GM23338 (cell line): Measurements from ENCODE around the gene SH3RF2. TPM values are rescaled to one million over a fixed set of nuclear protein-coding genes. Genes with fewer than 3 reads are reported as not detected.

Experiments
- ATAC-seq: fragments of 200-7000 bp; cut with Tn5 transposase; 3 replicates; pipeline ENCODE4 v1.9.1; 2020
- DNase-seq: peaks from one replicate; pipeline ENCODE4 v3.0.0-alpha.2; 2015; ENCODE audit warnings: low spot score
- H2AFZ ChIP-seq: fragments of 200-600 bp; sonication (generic); 2 replicates; pipeline ENCODE4 v1.8.0; 2016; ENCODE audit warnings: antibody characterized with exemption, mild to moderate bottlenecking, moderate library complexity
- H3F3A ChIP-seq: fragments of 200-600 bp; sonication (generic); replicated peaks from 2 replicates; pipeline ENCODE4 v1.8.0; 2017; ENCODE audit warnings: antibody characterized with exemption, mixed run types, low read depth
- H3K27ac ChIP-seq: fragments of 200-600 bp; sonication (generic); 2 replicates; pipeline ENCODE4 v1.6.1; 2016; ENCODE audit warnings: low read depth
- H3K27me3 ChIP-seq: fragments of 200-600 bp; sonication (generic); 2 replicates; pipeline ENCODE4 v1.8.0; 2016; ENCODE audit warnings: mild to moderate bottlenecking, mixed run types, moderate library complexity; ENCODE audit not compliant: insufficient read depth
- H3K36me3 ChIP-seq: fragments of 200-600 bp; sonication (generic); 2 replicates; pipeline ENCODE4 v1.8.0; 2016; ENCODE audit warnings: mild to moderate bottlenecking; ENCODE audit not compliant: insufficient read depth
- H3K4me1 ChIP-seq: fragments of 200-600 bp; sonication (generic); 2 replicates; pipeline ENCODE4 v1.8.0; 2016; ENCODE audit warnings: mild to moderate bottlenecking, moderate library complexity; ENCODE audit not compliant: insufficient read depth
- H3K4me2 ChIP-seq: fragments of 200-600 bp; sonication (generic); 2 replicates; pipeline ENCODE4 v1.7.1; 2017; ENCODE audit warnings: mixed run types
- H3K4me3 ChIP-seq: fragments of 200-600 bp; sonication (generic); 2 replicates; pipeline ENCODE4 v1.6.1; 2016; ENCODE audit warnings: mixed run types
- H3K79me2 ChIP-seq: fragments of 200-600 bp; sonication (generic); replicated peaks from 2 replicates; pipeline ENCODE4 v1.8.0; 2017; ENCODE audit warnings: mild to moderate bottlenecking; ENCODE audit not compliant: insufficient read depth
- H3K9me2 ChIP-seq: fragments of 200-600 bp; sonication (generic); 2 replicates; pipeline ENCODE4 v1.8.0; 2017; ENCODE audit not compliant: insufficient read depth
- H4K20me1 ChIP-seq: fragments of 200-600 bp; sonication (generic); replicated peaks from 2 replicates; pipeline ENCODE4 v1.8.0; 2017; ENCODE audit warnings: mild to moderate bottlenecking; ENCODE audit not compliant: insufficient read depth
- H3K27ac Mint-ChIP-seq: 2 replicates; pipeline ENCODE4 v1.8.0; 2020; ENCODE audit warnings: inconsistent platforms, mild to moderate bottlenecking, moderate library complexity, mixed read lengths
- H3K27me3 Mint-ChIP-seq: 3 replicates; pipeline ENCODE4 v1.8.0; 2022; ENCODE audit warnings: low read depth, mild to moderate bottlenecking, moderate library complexity, mixed read lengths, inconsistent platforms; ENCODE audit not compliant: insufficient read depth, poor library complexity
- H3K36me3 Mint-ChIP-seq: 3 replicates; pipeline ENCODE4 v1.8.0; 2021; ENCODE audit warnings: low read depth, mild to moderate bottlenecking, inconsistent platforms, moderate library complexity, mixed read lengths
- H3K4me1 Mint-ChIP-seq: 3 replicates; pipeline ENCODE4 v1.8.0; 2020; ENCODE audit warnings: mild to moderate bottlenecking, inconsistent platforms, mixed read lengths
- H3K4me3 Mint-ChIP-seq: 3 replicates; pipeline ENCODE4 v1.8.0; 2021; ENCODE audit warnings: moderate library complexity, mild to moderate bottlenecking, inconsistent platforms, mixed read lengths
- H3K9me3 Mint-ChIP-seq: 3 replicates; pipeline ENCODE4 v1.8.0; 2020; ENCODE audit warnings: moderate library complexity, mild to moderate bottlenecking, inconsistent platforms, mixed read lengths
- CTCF ChIP-seq, 2 experiments: fragments of 200-600 bp in 1 of 2; sonication (generic) in 1 of 2; conservative IDR thresholded peaks; 2 replicates each; pipeline versions ENCODE4 v1.5.1 to v1.6.1; 2016 to 2017; ENCODE audit warnings: antibody characterized with exemption in 2 of 2, low read depth in 2 of 2, mild to moderate bottlenecking in 2 of 2, moderate library complexity in 1 of 2
- EZH2 ChIP-seq: fragments of 200-600 bp; sonication (generic); IDR thresholded peaks from one replicate; pipeline ENCODE4 v1.8.0; 2017; ENCODE audit warnings: antibody characterized with exemption, mild to moderate bottlenecking, low read depth; ENCODE audit not compliant: unreplicated experiment
- ZNF462 ChIP-seq: fragments of 250-450 bp; sonication (Bioruptor Pico); IDR thresholded peaks from 2 replicates; pipeline ENCODE4 v1.5.0; 2020; ENCODE audit warnings: mild to moderate bottlenecking, moderate library complexity
- polyA plus RNA-seq: library from polyadenylated mRNA; unstranded; fragments of >200 nt; fragmentation: Nextera tagmentation; extraction: Ambion mirVana; gene quantifications from 2 replicates; pipeline ENCODE4 v1.2.1, GENCODE V29; 2016
- total RNA-seq: library from RNA; depleted of rRNA; stranded (reverse); fragments of >200 nt; shearing (Covaris generic); gene quantifications from 2 replicates; pipeline ENCODE4 v1.2.3, GENCODE V29; 2014

The SH3RF2 gene
- total and polyA plus RNA-seq, 2 experiments from 2014 or later: 1.7 to 2.4 TPM

- Histone ChIP-seq H3K4me1 (peaks cover 54% of the 10 kb centered on the region), H4K20me1 (no peaks in the 10 kb centered on the region), H3K4me3 (no peak overlapping the region), H2AFZ (peak overlapping the region; percentile 12; the same call in 1 of the 2 replicates), H3K27ac (no peak overlapping the region), H3K9me2 (peaks cover 5% of the 10 kb centered on the region; the same call in 1 of the 2 replicates), H3K36me3 (no peaks in the 10 kb centered on the region), H3K79me2 (no peaks in the 10 kb centered on the region), H3K4me2 (peak overlapping the region; percentile 25; the same call in 1 of the 2 replicates), H3F3A (peaks cover 6% of the 10 kb centered on the region; the same call in 1 of the 2 replicates), H3K27me3 (peaks cover 5% of the 10 kb centered on the region; the same call in 1 of the 2 replicates)
- Mint-ChIP-seq H3K27ac (no peak overlapping the region), H3K36me3 (no peaks in the 10 kb centered on the region), H3K27me3 (peaks cover 11% of the 10 kb centered on the region), H3K4me3 (no peak overlapping the region), H3K9me3 (no peaks in the 10 kb centered on the region), H3K4me1 (peaks cover 43% of the 10 kb centered on the region)
- ATAC-seq (no peak), DNase-seq (no peak)
- TF ChIP-seq ZNF462 (CRISPR knock-in tag) (no peak), CTCF (conservative IDR thresholded peaks at IDR 0.05; ENCODE audit: low read depth in 2 of 2) (no peak), EZH2 (no peak)
Observed at GRCh38 chr5:146079695-146080373, 143.5 kb downstream of the SH3RF2 start.
